T-helper 2 cell treated with Interferon-gamma antibody and Interleukin-4, amounts not matched to agents 100 ng/mL and 5 ng/mL, for 36 hours (primary cell): Measurements from ENCODE around the gene SLC44A1. TPM values are rescaled to one million over a fixed set of nuclear protein-coding genes. Genes with fewer than 3 reads are reported as not detected.
"Not testable (repeated sequence)": the region's sequence is repeated elsewhere in the genome, so short reads cannot be mapped to it uniquely, and the experiment has no call there.

Experiments
- intact Hi-C: fragments of 100-400 bp; cut with micrococcal nuclease; formaldehyde crosslinking; loops from one replicate; pipeline ENCODE4 v1.15.1; 2023
- total RNA-seq: library from RNA; stranded (reverse); gene quantifications from 2 replicates; pipeline ENCODE4 v1.2.3, GENCODE V29; 2022

The SLC44A1 gene
- total RNA-seq, 1 donor from 2014 or later, result 4.2 TPM

- intact Hi-C loops, result loop anchor here (5.0 kb wide), 3 partner anchors 115 to 315 kb away; partner anchors contain the start of gene ABCA1
Measured at GRCh38 chr9:105242062-105242461, 2.4 kb upstream of the SLC44A1 start.

DNA sequence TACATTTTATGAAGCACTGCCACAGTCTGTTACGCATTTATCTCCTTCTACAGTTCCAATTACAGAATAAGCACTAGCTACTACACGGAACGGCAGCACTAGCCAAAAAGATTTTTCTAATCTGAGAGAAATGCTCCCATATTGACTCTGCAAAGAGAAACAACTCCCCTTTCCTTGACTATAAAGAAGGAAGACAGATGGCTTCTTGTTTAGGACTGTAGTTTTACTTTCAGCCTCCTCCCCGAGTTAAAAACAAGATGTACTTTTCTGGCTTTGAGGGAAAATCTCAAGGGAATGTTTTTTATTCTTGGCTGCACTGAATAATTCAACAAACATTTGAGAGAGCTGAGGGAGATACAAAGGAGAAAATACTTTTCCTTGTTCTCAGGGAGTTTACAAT, 1.9 kb upstream of the SLC44A1 start:
- intact Hi-C loops, result loop anchor here (5.0 kb wide), 3 partner anchors 115 to 315 kb away; partner anchors contain the start of gene ABCA1

- intact Hi-C loops, result loop anchor here (5.0 kb wide), 3 partner anchors 116 to 316 kb away; partner anchors contain the start of gene ABCA1
Measured at GRCh38 chr9:105243015-105243686, 1.3 kb upstream of the SLC44A1 start.

DNA sequence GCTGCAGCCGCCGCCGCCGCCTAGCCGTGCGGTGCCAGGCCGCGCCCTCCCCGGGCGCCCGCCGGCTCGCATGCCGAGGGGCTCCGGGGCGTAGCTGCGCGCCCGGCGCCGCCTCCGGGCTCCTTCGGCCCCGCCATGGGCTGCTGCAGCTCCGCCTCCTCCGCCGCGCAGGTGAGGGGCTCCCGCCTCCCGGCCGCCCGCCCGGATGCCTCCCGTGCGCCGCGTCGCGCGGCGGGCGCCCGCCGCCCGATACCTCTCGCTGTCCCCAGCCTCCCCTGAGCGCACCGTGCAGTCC, 230 bp downstream of the SLC44A1 start:
- intact Hi-C loops, result loop anchor here (1.0 to 5.0 kb wide), 9 partner anchors 117 to 1150 kb away; partner anchors contain the start of genes ABCA1, FKTN, FSD1L and NIPSNAP3A

DNA sequence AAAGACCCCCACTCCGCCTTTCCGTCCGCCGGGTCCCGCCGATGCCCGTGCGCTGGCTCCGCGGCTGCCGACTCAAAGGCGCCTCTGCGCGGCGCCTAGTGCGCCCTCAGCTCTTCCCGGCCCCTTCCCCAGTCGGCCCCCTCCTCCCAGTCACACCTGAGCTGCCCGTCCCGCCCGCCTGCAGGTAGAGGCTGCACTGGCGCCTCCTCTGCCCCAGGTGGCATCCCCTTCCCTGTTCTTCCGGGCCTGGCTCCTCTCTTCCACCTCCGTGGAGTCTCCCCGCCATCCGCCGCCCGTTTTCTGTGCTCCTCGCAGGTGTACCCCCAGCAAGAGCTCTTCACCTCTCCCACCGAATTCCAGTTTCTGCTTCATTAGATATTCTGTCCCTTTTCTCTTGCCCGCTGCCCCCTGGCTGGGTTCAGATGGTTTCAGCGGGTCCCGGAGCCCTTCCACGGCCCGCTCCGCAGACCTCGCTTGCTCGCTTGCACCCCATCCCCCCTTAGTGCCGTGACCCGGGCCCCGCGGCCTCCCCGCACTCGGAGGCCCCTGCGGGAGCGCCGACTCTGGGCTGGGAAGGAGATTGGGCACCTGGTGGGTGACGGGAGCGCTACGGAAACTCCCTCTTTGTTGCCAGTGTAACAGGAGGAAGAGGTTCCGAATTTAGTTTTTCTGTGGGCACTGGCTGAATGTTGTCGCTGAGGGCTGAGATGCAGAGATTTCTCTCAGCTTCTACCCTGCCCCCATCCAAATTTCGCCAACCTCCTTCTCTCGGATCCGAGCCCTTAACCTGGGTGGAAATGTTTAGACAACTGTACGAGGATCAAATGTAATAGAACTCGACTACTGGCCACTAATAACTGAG, 809 bp downstream of the SLC44A1 start:
- intact Hi-C loops, result no loop called here

- intact Hi-C loops, result no loop called here
Measured at GRCh38 chr9:105245891-105246161, 1.4 kb downstream of the SLC44A1 start.

- intact Hi-C loops, result no loop called here
Measured at GRCh38 chr9:105246656-105247173, 2.3 kb downstream of the SLC44A1 start.

- intact Hi-C loops, result no loop called here
Measured at GRCh38 chr9:105248691-105249090, 4.2 kb downstream of the SLC44A1 start.

DNA sequence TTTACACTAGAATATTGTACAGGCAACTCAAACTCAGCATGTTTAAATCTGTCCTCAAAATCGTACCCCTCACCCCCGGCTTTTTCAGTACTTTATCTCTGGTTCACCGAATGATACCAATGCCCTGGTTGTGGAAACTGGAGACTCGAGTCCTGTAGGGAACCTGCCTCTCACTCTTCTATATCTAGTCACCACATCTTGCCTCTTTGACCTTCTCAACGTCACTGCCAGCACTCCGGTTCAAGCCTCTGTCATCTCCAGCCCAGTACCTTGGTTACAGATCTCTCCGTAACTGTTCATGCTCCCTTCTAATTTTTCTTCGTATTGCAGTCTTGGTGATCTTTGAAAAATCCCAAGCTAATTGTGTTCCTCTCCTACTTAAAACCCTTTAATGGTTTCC, 6.7 kb downstream of the SLC44A1 start:
- intact Hi-C loops, result no loop called here

DNA sequence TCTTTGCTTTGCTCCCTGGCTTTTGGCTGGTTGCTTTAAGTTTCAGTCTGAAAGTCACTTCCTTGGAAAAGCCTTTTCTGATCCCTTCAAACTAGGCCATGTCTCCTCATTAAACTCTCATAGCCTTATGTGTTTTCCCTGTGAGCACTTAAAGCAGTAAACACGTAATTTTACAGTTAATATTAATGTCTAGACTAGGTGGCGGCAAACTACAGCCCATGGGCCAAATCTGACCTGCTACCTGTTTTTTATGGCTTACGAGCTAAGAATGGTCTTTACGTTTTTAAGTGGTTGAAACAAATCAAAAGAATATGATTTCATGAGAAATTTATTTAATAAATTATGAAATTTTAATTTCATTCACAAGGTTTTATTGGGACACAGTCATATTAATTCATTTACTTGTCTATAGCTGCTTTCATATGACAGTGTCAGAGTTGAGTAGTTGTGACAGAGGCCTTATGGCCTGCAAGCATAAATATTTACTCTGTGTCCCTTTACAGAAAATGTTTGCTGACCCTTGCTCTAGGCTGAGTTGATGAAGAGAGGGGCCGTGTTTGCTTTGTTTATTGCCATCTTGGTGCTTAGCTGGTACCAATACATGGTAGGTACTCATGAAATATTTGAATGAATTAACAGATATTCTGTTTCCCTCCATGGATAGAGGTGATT, 7.4 kb downstream of the SLC44A1 start:
- intact Hi-C loops, result no loop called here

DNA sequence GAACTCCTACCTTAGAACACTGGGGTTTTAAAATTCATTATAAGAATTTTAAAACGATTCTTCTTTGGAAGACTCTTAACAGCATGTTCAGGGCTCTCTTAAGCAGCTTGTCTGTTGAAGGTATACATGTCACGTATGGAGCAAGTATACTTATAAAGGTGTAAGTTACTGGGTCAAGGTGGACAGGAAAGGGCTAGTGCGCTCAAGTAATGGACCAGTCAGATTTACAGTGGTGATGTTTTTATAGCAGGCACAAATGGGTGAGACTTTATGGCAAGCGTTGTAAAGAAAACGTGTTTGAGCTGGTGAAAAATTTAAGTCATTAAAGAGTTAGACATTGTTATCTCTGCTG, 7.9 kb downstream of the SLC44A1 start:
- intact Hi-C loops, result no loop called here

DNA sequence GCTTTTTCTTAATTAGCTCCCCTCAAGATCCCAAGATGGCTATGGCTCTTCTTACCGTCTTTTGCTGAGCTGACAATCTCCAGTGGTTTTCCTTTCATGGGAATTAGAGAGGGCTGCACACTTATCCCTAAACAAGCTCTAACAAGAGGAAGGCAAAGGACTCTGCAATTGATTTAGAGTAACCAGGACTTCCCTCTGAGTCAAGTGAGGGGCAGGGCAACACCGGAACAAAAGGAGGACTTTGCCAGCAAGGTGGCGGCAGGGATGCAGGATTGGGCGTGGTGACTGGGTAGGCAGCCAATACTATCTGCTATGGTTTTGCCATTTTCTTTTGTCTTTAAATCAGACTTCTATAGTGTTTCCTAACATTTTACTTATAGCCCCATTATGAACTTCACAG, 9.8 kb downstream of the SLC44A1 start:
- intact Hi-C loops, result no loop called here

- intact Hi-C loops, result no loop called here
Measured at GRCh38 chr9:105255421-105255820, 11.0 kb downstream of the SLC44A1 start.

- intact Hi-C loops, result not testable (repeated sequence)
Measured at GRCh38 chr9:105256569-105256968, 12.1 kb downstream of the SLC44A1 start.

GRCh38 chr9:105257809-105258208, 13.4 kb downstream of the SLC44A1 start:
- intact Hi-C loops, result no loop called here

GRCh38 chr9:105258225-105258737, 13.8 kb downstream of the SLC44A1 start:
- intact Hi-C loops, result no loop called here

- intact Hi-C loops, result no loop called here
Measured at GRCh38 chr9:105259274-105259673, 14.8 kb downstream of the SLC44A1 start.

GRCh38 chr9:105259731-105260612, 15.5 kb downstream of the SLC44A1 start:
- intact Hi-C loops, result no loop called here

DNA sequence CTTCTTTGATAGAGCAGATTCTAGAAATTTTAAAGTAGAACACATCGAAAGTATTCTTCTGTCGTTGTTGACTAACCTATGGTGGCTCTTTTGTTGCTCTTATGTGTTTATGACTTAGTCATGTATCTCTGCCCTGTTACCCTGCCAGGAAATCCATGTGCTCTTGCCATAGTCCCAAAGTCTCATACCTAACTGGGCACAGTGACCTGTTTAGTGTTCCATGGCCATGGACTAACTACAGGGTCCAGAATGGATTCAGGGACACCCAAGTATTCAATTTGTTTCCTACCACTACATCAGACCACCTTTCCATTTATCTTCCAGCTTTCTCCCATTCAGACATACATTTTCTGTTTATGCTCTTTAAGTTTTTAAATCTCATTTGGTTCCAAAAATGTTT, 18.0 kb downstream of the SLC44A1 start:
- intact Hi-C loops, result no loop called here

DNA sequence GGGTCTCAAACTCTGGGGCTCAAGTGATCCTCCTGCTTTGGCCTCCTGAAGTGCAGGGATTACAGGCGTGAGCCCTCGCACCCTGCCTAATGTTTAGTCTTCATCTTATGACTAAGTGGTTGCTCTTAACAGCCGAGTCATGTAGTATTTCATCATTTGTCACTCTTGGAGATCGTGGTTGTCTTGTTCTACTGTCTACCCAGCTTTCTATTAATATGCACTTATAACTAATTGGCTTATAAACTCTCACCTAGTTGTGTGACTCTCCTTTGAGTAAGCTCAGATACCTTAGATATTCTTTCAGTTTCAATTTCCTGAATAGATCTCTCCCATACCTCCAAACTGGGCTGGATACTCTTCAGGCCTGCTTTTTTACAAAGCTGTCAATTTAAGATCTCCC, 19.9 kb downstream of the SLC44A1 start:
- intact Hi-C loops, result no loop called here

DNA sequence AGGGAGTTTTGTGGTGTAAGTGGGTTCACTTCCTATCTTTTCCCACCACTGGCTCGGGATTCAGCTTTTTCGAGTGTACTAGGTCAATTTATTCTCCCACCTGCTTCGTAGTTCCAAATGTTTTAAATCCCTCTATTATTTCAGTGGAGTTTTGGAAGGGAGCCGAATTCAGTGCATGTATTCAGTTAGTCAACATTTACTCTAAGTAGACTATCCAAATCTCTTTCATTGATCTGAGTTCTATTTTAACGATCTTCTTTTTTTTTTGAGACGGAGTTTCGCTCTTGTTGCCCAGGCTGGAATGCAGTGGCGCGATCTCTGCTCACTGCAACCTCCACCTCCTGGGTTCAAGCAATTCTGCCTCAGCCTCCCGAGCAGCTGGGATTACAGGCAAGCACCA, 23.8 kb downstream of the SLC44A1 start:
- intact Hi-C loops, result not testable (repeated sequence)
